DMS153 (cell line): ENCODE data around the gene FAM174C.

Source experiments
- DNase-seq: peaks from one replicate; lab custom pipeline; 2025; lab: John Stamatoyannopoulos, UW

Gene FAM174C

GRCh38 chr19:1321539-1321938 lies 46.2 kb downstream of the FAM174C start:
- DNase-seq = no peak

GRCh38 chr19:1322198-1322981 lies 47.1 kb downstream of the FAM174C start:
- DNase-seq = no peak

- DNase-seq = no peak
These were observed 49.0 kb downstream of the FAM174C start for GRCh38 chr19:1324249-1324805.

- DNase-seq = no peak
These were observed 49.7 kb downstream of the FAM174C start for GRCh38 chr19:1324806-1325567.

- no peak for DNase-seq
These were observed 50.4 kb downstream of the FAM174C start for GRCh38 chr19:1325568-1326294.

GRCh38 chr19:1327125-1327524 lies 51.8 kb downstream of the FAM174C start:
- no peak for DNase-seq
